WERI-Rb-1 (cell line): ENCODE measurements around the gene PTGDS.

Experiments used
- DNase-seq: peaks from one replicate; pipeline ENCODE4 v3.0.0-alpha.2; 2020
- H3K27ac ChIP-seq: fragments of 250-450 bp; sonication (Bioruptor Pico); 2 replicates; pipeline ENCODE4 v1.5.1; 2020; ENCODE audit warnings: mild to moderate bottlenecking, moderate library complexity
- H3K27me3 ChIP-seq: fragments of 250-450 bp; sonication (Bioruptor Pico); 2 replicates; pipeline ENCODE4 v1.5.1; 2021; ENCODE audit warnings: mild to moderate bottlenecking, low read depth, moderate library complexity; ENCODE audit not compliant: insufficient read depth, severe bottlenecking
- H3K36me3 ChIP-seq: fragments of 250-450 bp; sonication (Bioruptor Pico); 2 replicates; pipeline ENCODE4 v1.5.1; 2020; ENCODE audit warnings: mild to moderate bottlenecking, moderate library complexity
- H3K4me3 ChIP-seq: 2 replicates; pipeline ENCODE4 v1.5.1; 2011; ENCODE audit warnings: low read depth, mild to moderate bottlenecking, control low read depth, low read length
- H3K9me3 ChIP-seq: fragments of 250-450 bp; sonication (Bioruptor Pico); 2 replicates; pipeline ENCODE4 v1.5.1; 2021; ENCODE audit warnings: mild to moderate bottlenecking, moderate library complexity; ENCODE audit not compliant: severe bottlenecking
- CTCF ChIP-seq: IDR thresholded peaks from 2 replicates; pipeline ENCODE4 v1.5.1; 2011; ENCODE audit warnings: low read depth, mild to moderate bottlenecking, control low read depth, inconsistent platforms, low read length

PTGDS gene

GRCh38 chr9:136985853-136986252, 8.5 kb downstream of the PTGDS start:
- H3K9me3 ChIP-seq, result peaks cover 4% of the 10 kb centered on the region
- DNase-seq, result no peak
- no peak overlapping the region for H3K4me3 ChIP-seq
- H3K27me3 ChIP-seq, result no peaks in the 10 kb centered on the region
- H3K36me3 ChIP-seq, result no peaks in the 10 kb centered on the region
- no peak overlapping the region for H3K27ac ChIP-seq
- TF ChIP-seq CTCF, result no peak

DNA sequence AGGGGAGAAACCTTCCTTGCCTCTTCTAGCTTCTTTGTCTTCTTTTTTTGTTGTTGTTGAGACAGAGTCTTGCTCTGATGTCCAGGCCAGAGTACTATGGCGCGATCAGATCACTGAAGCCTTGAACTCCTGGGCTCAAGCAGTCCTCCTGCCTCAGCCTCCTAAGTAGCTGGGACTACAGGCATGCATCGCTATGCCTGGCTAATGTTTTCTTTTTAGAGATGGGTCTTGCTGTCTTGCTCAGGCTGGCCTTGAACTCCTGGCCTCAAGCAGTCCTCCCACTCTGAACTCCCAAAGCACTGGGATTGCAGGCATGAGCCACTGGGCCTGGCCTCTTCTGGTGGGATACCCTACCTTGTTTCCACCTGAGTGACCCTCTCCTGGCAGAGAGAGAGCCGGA, 11.6 kb downstream of the PTGDS start:
- no peak overlapping the region for H3K4me3 ChIP-seq
- H3K36me3 ChIP-seq, result peaks cover 8% of the 10 kb centered on the region
- TF ChIP-seq CTCF, result no peak
- H3K9me3 ChIP-seq, result peaks cover 4% of the 10 kb centered on the region
- H3K27ac ChIP-seq, result no peak overlapping the region
- DNase-seq, result no peak
- no peaks in the 10 kb centered on the region for H3K27me3 ChIP-seq

- no peak for TF ChIP-seq CTCF
- Histone ChIP-seq H3K27ac (no peak overlapping the region), H3K27me3 (no peaks in the 10 kb centered on the region), H3K4me3 (no peak overlapping the region), H3K36me3 (peaks cover 20% of the 10 kb centered on the region), H3K9me3 (peaks cover 4% of the 10 kb centered on the region)
- no peak for DNase-seq
These were observed 13.1 kb downstream of the PTGDS start for GRCh38 chr9:136990242-136990911.

DNA sequence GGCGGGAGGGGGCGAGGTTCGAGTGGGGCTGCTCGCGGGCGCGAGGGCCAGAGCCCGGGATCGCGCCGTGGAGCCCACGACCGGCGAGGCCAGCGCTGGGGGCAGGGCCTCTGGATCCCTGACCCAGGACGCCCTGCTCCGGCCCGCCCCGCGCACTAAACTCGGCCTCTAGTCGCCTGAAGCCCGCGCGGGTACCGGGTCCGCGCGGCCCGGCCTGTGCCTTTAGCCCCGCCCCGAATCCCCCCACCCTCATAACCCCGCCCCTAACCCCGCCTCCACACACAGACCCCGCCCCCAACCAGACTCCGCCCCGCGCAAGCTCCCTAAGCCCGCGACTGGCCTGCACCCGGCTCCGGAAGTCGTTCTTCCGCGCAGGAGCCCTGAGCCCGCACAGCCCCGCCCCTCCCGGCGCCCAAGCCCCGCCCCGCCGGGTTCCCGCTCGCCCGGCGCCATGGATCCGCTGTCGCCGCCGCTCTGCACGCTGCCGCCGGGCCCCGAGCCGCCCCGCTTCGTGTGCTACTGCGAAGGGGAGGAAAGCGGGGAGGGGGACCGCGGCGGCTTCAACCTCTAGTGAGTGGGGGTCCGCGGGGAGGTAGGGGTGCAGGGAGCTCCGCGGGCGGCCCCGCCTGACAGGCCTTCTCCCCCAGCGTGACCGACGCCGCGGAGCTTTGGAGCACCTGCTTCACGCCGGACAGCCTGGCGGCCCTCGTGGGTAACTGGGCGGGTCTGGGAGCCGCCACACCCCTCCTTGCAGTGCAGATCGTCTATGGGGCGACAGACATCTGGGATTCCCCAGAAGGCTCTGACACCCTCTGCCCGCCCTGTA, 14.9 kb downstream of the PTGDS start, which contains the start of gene PAXX:
Gene PAXX (plus strand): TSS at position 430 of the 826 bp plus-strand sequence. CDS start 22 bp downstream, at position 452.
- Histone ChIP-seq H3K9me3 (peaks cover 4% of the 10 kb centered on the region), H3K4me3 (peak within 1 kb of the TSS; percentile 67), H3K27ac (peak within 1 kb of the TSS; percentile 90), H3K27me3 (no peaks in the 10 kb centered on the region), H3K36me3 (peaks cover 20% of the 10 kb centered on the region)
- TF ChIP-seq CTCF, result no peak
- peak; percentile 91 for DNase-seq

DNA sequence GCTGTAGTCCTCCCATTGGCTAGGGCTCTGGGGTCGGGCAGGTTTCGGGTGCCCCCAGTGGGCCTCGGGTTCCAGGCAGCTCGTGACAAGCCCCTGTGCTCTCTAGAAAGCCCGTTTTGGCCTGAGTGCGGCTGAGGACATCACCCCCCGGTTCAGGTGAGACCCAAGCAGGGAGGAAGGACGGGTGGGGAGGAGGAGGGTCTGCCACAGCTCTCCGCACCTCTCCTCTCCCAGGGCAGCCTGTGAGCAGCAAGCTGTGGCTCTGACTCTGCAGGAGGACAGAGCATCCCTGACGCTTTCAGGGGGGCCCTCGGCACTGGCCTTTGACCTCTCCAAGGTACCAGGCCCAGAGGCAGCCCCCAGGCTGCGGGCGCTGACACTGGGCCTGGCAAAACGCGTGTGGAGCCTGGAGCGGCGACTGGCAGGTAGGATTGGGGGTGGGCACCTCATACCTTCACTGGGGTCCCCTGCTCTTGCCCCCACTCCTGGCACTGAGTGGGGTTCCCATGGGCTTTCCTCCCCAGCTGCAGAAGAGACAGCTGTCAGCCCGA, 15.6 kb downstream of the PTGDS start:
- Histone ChIP-seq H3K9me3 (peaks cover 4% of the 10 kb centered on the region), H3K27me3 (no peaks in the 10 kb centered on the region), H3K27ac (peak overlapping the region; percentile 90), H3K36me3 (peaks cover 20% of the 10 kb centered on the region), H3K4me3 (peak overlapping the region; percentile 67)
- DNase-seq, result no peak
- TF ChIP-seq CTCF, result no peak
